GM23338 (cell line): ENCODE data around the gene BTN3A1. TPM values are rescaled to one million over a fixed set of nuclear protein-coding genes. Genes with fewer than 3 reads are reported as not detected.

Experiments used
- ATAC-seq: fragments of 200-7000 bp; cut with Tn5 transposase; 3 replicates; pipeline ENCODE4 v1.9.1; 2020
- DNase-seq: peaks from one replicate; pipeline ENCODE4 v3.0.0-alpha.2; 2015; ENCODE audit warnings: low spot score
- H2AFZ ChIP-seq: fragments of 200-600 bp; sonication (generic); 2 replicates; pipeline ENCODE4 v1.8.0; 2016; ENCODE audit warnings: antibody characterized with exemption, mild to moderate bottlenecking, moderate library complexity
- H3F3A ChIP-seq: fragments of 200-600 bp; sonication (generic); replicated peaks from 2 replicates; pipeline ENCODE4 v1.8.0; 2017; ENCODE audit warnings: antibody characterized with exemption, mixed run types, low read depth
- H3K27ac ChIP-seq: fragments of 200-600 bp; sonication (generic); 2 replicates; pipeline ENCODE4 v1.6.1; 2016; ENCODE audit warnings: low read depth
- H3K27me3 ChIP-seq: fragments of 200-600 bp; sonication (generic); 2 replicates; pipeline ENCODE4 v1.8.0; 2016; ENCODE audit warnings: mild to moderate bottlenecking, mixed run types, moderate library complexity; ENCODE audit not compliant: insufficient read depth
- H3K36me3 ChIP-seq: fragments of 200-600 bp; sonication (generic); 2 replicates; pipeline ENCODE4 v1.8.0; 2016; ENCODE audit warnings: mild to moderate bottlenecking; ENCODE audit not compliant: insufficient read depth
- H3K4me1 ChIP-seq: fragments of 200-600 bp; sonication (generic); 2 replicates; pipeline ENCODE4 v1.8.0; 2016; ENCODE audit warnings: mild to moderate bottlenecking, moderate library complexity; ENCODE audit not compliant: insufficient read depth
- H3K4me2 ChIP-seq: fragments of 200-600 bp; sonication (generic); 2 replicates; pipeline ENCODE4 v1.7.1; 2017; ENCODE audit warnings: mixed run types
- H3K4me3 ChIP-seq: fragments of 200-600 bp; sonication (generic); 2 replicates; pipeline ENCODE4 v1.6.1; 2016; ENCODE audit warnings: mixed run types
- H3K79me2 ChIP-seq: fragments of 200-600 bp; sonication (generic); replicated peaks from 2 replicates; pipeline ENCODE4 v1.8.0; 2017; ENCODE audit warnings: mild to moderate bottlenecking; ENCODE audit not compliant: insufficient read depth
- H3K9me2 ChIP-seq: fragments of 200-600 bp; sonication (generic); 2 replicates; pipeline ENCODE4 v1.8.0; 2017; ENCODE audit not compliant: insufficient read depth
- H4K20me1 ChIP-seq: fragments of 200-600 bp; sonication (generic); replicated peaks from 2 replicates; pipeline ENCODE4 v1.8.0; 2017; ENCODE audit warnings: mild to moderate bottlenecking; ENCODE audit not compliant: insufficient read depth
- H3K27ac Mint-ChIP-seq: 2 replicates; pipeline ENCODE4 v1.8.0; 2020; ENCODE audit warnings: inconsistent platforms, mild to moderate bottlenecking, moderate library complexity, mixed read lengths
- H3K27me3 Mint-ChIP-seq: 3 replicates; pipeline ENCODE4 v1.8.0; 2022; ENCODE audit warnings: low read depth, mild to moderate bottlenecking, moderate library complexity, mixed read lengths, inconsistent platforms; ENCODE audit not compliant: insufficient read depth, poor library complexity
- H3K36me3 Mint-ChIP-seq: 3 replicates; pipeline ENCODE4 v1.8.0; 2021; ENCODE audit warnings: low read depth, mild to moderate bottlenecking, inconsistent platforms, moderate library complexity, mixed read lengths
- H3K4me1 Mint-ChIP-seq: 3 replicates; pipeline ENCODE4 v1.8.0; 2020; ENCODE audit warnings: mild to moderate bottlenecking, inconsistent platforms, mixed read lengths
- H3K4me3 Mint-ChIP-seq: 3 replicates; pipeline ENCODE4 v1.8.0; 2021; ENCODE audit warnings: moderate library complexity, mild to moderate bottlenecking, inconsistent platforms, mixed read lengths
- H3K9me3 Mint-ChIP-seq: 3 replicates; pipeline ENCODE4 v1.8.0; 2020; ENCODE audit warnings: moderate library complexity, mild to moderate bottlenecking, inconsistent platforms, mixed read lengths
- CREB1 ChIP-seq: fragments of 250-450 bp; sonication (Bioruptor Pico); IDR thresholded peaks from 2 replicates; pipeline ENCODE4 v1.5.0; 2020; ENCODE audit warnings: low read depth, mild to moderate bottlenecking, moderate library complexity
- EZH2phosphoT487 ChIP-seq: fragments of 200-600 bp; sonication (generic); IDR thresholded peaks from one replicate; pipeline ENCODE4 v1.8.1; 2018; ENCODE audit warnings: antibody characterized with exemption; ENCODE audit not compliant: unreplicated experiment
- POLR2AphosphoS5 ChIP-seq: IDR thresholded peaks from 2 replicates; pipeline ENCODE4 v1.6.1; 2016; ENCODE audit warnings: antibody characterized with exemption, low read depth
- STAT1 ChIP-seq: IDR thresholded peaks from one replicate; pipeline ENCODE4 v1.6.1; 2016; ENCODE audit warnings: antibody characterized with exemption; ENCODE audit not compliant: unreplicated experiment
- polyA plus RNA-seq: library from polyadenylated mRNA; unstranded; fragments of >200 nt; fragmentation: Nextera tagmentation; extraction: Ambion mirVana; gene quantifications from 2 replicates; pipeline ENCODE4 v1.2.1, GENCODE V29; 2016
- total RNA-seq: library from RNA; depleted of rRNA; stranded (reverse); fragments of >200 nt; shearing (Covaris generic); gene quantifications from 2 replicates; pipeline ENCODE4 v1.2.3, GENCODE V29; 2014
- TF ChIP-seq, protein P1 (sequence below): fragments of 250-450 bp; sonication (Bioruptor Pico); IDR thresholded peaks from 2 replicates; pipeline ENCODE4 v1.5.0; 2020; ENCODE audit warnings: mild to moderate bottlenecking, moderate library complexity
- TF ChIP-seq, protein P2 (sequence below): IDR thresholded peaks from one replicate; pipeline ENCODE4 v1.6.1; 2018; ENCODE audit warnings: antibody characterized with exemption; ENCODE audit not compliant: unreplicated experiment
- TF ChIP-seq, protein P3 (sequence below), 2 experiments: fragments of 200-600 bp in 1 of 2; sonication (generic) in 1 of 2; conservative IDR thresholded peaks; 2 replicates each; pipeline versions ENCODE4 v1.5.1 to v1.6.1; 2016 to 2017; ENCODE audit warnings: antibody characterized with exemption in 2 of 2, low read depth in 2 of 2, mild to moderate bottlenecking in 2 of 2, moderate library complexity in 1 of 2

Gene BTN3A1
- total and polyA plus RNA-seq, 2 experiments from 2014 or later, result 2.4 to 4.0 TPM

DNA sequence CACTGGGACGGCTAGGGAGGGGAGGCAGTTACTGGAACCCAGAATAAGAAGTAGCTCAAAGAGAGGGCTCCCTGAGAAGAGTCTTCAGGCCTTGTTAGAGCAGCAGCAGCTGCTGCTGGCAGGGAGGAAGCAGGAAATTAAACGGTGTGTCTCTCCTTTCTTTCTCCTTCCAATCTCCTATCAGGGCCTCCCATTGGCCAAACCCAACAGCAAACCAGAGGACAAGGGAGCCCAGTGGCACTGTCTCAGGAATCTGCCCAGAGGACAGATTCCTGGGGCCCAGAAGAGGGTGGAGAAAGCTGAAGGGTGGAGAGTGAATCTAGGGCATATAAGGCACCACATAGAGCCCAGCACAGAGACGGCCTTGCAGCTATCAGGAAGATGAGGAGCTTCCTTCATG, 10.2 kb downstream of the BTN3A1 start:
- H4K20me1 ChIP-seq, result no peaks in the 10 kb centered on the region
- peak; percentile 35 for DNase-seq
- H3K27ac ChIP-seq, result no peak overlapping the region
- no peaks in the 10 kb centered on the region for H3K79me2 ChIP-seq
- H2AFZ ChIP-seq, result no peak overlapping the region
- Mint-ChIP-seq H3K27me3 (no peaks in the 10 kb centered on the region), H3K4me3 (no peak overlapping the region; the same call in 2 of the 3 replicates), H3K27ac (no peak overlapping the region), H3K4me1 (peaks cover 10% of the 10 kb centered on the region), H3K9me3 (peaks cover 5% of the 10 kb centered on the region), H3K36me3 (peaks cover 3% of the 10 kb centered on the region; the same call in 1 of the 3 replicates)
- no peaks in the 10 kb centered on the region; the same call in 1 of the 2 replicates for H3K4me1 ChIP-seq
- H3K9me2 ChIP-seq, result 0 out of 2 replicates have a peak, but pooled peaks cover 3% of the 10 kb centered on the region
- peak; percentile 48 for ATAC-seq
- TF ChIP-seq, protein P1, sequence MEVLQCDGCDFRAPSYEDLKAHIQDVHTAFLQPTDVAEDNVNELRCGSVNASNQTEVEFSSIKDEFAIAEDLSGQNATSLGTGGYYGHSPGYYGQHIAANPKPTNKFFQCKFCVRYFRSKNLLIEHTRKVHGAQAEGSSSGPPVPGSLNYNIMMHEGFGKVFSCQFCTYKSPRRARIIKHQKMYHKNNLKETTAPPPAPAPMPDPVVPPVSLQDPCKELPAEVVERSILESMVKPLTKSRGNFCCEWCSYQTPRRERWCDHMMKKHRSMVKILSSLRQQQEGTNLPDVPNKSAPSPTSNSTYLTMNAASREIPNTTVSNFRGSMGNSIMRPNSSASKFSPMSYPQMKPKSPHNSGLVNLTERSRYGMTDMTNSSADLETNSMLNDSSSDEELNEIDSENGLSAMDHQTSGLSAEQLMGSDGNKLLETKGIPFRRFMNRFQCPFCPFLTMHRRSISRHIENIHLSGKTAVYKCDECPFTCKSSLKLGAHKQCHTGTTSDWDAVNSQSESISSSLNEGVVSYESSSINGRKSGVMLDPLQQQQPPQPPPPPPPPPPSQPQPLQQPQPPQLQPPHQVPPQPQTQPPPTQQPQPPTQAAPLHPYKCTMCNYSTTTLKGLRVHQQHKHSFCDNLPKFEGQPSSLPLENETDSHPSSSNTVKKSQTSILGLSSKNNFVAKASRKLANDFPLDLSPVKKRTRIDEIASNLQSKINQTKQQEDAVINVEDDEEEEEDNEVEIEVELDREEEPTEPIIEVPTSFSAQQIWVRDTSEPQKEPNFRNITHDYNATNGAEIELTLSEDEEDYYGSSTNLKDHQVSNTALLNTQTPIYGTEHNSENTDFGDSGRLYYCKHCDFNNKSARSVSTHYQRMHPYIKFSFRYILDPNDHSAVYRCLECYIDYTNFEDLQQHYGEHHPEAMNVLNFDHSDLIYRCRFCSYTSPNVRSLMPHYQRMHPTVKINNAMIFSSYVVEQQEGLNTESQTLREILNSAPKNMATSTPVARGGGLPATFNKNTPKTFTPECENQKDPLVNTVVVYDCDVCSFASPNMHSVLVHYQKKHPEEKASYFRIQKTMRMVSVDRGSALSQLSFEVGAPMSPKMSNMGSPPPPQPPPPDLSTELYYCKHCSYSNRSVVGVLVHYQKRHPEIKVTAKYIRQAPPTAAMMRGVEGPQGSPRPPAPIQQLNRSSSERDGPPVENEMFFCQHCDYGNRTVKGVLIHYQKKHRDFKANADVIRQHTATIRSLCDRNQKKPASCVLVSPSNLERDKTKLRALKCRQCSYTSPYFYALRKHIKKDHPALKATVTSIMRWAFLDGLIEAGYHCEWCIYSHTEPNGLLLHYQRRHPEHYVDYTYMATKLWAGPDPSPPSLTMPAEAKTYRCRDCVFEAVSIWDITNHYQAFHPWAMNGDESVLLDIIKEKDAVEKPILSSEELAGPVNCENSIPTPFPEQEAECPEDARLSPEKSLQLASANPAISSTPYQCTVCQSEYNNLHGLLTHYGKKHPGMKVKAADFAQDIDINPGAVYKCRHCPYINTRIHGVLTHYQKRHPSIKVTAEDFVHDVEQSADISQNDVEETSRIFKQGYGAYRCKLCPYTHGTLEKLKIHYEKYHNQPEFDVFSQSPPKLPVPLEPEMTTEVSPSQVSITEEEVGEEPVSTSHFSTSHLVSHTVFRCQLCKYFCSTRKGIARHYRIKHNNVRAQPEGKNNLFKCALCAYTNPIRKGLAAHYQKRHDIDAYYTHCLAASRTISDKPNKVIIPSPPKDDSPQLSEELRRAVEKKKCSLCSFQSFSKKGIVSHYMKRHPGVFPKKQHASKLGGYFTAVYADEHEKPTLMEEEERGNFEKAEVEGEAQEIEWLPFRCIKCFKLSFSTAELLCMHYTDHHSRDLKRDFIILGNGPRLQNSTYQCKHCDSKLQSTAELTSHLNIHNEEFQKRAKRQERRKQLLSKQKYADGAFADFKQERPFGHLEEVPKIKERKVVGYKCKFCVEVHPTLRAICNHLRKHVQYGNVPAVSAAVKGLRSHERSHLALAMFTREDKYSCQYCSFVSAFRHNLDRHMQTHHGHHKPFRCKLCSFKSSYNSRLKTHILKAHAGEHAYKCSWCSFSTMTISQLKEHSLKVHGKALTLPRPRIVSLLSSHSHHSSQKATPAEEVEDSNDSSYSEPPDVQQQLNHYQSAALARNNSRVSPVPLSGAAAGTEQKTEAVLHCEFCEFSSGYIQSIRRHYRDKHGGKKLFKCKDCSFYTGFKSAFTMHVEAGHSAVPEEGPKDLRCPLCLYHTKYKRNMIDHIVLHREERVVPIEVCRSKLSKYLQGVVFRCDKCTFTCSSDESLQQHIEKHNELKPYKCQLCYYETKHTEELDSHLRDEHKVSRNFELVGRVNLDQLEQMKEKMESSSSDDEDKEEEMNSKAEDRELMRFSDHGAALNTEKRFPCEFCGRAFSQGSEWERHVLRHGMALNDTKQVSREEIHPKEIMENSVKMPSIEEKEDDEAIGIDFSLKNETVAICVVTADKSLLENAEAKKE, result no peak
- TF ChIP-seq POLR2AphosphoS5 (no peak), STAT1 (no peak), EZH2phosphoT487 (no peak), CREB1 (CRISPR knock-in tag) (no peak)
- TF ChIP-seq, protein P2, sequence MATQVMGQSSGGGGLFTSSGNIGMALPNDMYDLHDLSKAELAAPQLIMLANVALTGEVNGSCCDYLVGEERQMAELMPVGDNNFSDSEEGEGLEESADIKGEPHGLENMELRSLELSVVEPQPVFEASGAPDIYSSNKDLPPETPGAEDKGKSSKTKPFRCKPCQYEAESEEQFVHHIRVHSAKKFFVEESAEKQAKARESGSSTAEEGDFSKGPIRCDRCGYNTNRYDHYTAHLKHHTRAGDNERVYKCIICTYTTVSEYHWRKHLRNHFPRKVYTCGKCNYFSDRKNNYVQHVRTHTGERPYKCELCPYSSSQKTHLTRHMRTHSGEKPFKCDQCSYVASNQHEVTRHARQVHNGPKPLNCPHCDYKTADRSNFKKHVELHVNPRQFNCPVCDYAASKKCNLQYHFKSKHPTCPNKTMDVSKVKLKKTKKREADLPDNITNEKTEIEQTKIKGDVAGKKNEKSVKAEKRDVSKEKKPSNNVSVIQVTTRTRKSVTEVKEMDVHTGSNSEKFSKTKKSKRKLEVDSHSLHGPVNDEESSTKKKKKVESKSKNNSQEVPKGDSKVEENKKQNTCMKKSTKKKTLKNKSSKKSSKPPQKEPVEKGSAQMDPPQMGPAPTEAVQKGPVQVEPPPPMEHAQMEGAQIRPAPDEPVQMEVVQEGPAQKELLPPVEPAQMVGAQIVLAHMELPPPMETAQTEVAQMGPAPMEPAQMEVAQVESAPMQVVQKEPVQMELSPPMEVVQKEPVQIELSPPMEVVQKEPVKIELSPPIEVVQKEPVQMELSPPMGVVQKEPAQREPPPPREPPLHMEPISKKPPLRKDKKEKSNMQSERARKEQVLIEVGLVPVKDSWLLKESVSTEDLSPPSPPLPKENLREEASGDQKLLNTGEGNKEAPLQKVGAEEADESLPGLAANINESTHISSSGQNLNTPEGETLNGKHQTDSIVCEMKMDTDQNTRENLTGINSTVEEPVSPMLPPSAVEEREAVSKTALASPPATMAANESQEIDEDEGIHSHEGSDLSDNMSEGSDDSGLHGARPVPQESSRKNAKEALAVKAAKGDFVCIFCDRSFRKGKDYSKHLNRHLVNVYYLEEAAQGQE, result no peak
- TF ChIP-seq, protein P3, sequence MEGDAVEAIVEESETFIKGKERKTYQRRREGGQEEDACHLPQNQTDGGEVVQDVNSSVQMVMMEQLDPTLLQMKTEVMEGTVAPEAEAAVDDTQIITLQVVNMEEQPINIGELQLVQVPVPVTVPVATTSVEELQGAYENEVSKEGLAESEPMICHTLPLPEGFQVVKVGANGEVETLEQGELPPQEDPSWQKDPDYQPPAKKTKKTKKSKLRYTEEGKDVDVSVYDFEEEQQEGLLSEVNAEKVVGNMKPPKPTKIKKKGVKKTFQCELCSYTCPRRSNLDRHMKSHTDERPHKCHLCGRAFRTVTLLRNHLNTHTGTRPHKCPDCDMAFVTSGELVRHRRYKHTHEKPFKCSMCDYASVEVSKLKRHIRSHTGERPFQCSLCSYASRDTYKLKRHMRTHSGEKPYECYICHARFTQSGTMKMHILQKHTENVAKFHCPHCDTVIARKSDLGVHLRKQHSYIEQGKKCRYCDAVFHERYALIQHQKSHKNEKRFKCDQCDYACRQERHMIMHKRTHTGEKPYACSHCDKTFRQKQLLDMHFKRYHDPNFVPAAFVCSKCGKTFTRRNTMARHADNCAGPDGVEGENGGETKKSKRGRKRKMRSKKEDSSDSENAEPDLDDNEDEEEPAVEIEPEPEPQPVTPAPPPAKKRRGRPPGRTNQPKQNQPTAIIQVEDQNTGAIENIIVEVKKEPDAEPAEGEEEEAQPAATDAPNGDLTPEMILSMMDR (conservative IDR thresholded peaks at IDR 0.05; ENCODE audit: low read depth in 2 of 2), result no peak
- no peaks in the 10 kb centered on the region for H3F3A ChIP-seq
- H3K4me3 ChIP-seq, result no peak overlapping the region
- H3K36me3 ChIP-seq, result no peaks in the 10 kb centered on the region; the same call in 1 of the 2 replicates
- no peaks in the 10 kb centered on the region for H3K27me3 ChIP-seq
- no peak overlapping the region for H3K4me2 ChIP-seq
